ENCODE measurements around the gene RASGEF1C. TPM values are rescaled to one million over a fixed set of nuclear protein-coding genes. Genes with fewer than 3 reads are reported as not detected.
A peak's percentile ranks its signal among the peaks of the same experiment; 100 is the strongest.

RASGEF1C gene
- total and polyA plus RNA-seq, 2 of the 13 experiments (the other 11 are each of a cell fraction or from before 2014, with no cell fraction given) = not detected

- in situ Hi-C loops (cut with HindIII; ENCODE audit: extremely low pct_ligation_motif_present, low pct_unique_long_range_greater_than_20kb) = loop anchor here (25.0 kb wide), 1 partner anchor 336 kb away; no protein-coding TSS in a partner anchor
- FAIRE-seq = no peak
- WGBS (ENCODE audit: low lambda C conversion rate) = 0% methylated on average over 1 of the region's 8 CpGs
- BruUV-seq (replicated peaks) = no TSS peak
- Histone ChIP-seq H3K27me3 (ENCODE audit: control insufficient read depth in 1 of 2, insufficient read depth in 2 of 2, low read length in 2 of 2) (peaks cover 5 to 47% of the 10 kb centered on the region in 2 experiments; a peak in 3 of 5 replicates), H3K9me3 (ENCODE audit: low read length) (no peaks in the 10 kb centered on the region), H3K4me2 (ENCODE audit: low read depth, low read length) (no peak overlapping the region), H3K9ac (ENCODE audit: insufficient read depth, low read depth, low read length) (no peak overlapping the region), H3K4me3 (replicated peaks in 1 of 3; ENCODE audit: insufficient read depth in 1 of 3, low read depth in 2 of 3, low read length in 3 of 3) (no peak overlapping the region), H3K27ac (ENCODE audit: extremely low read length, insufficient read depth, low read length) (no peak overlapping the region), H3K4me1 (ENCODE audit: insufficient read depth, low read length) (no peaks in the 10 kb centered on the region), H3K79me2 (ENCODE audit: insufficient read depth, low read length) (no peaks in the 10 kb centered on the region), H2AFZ (ENCODE audit: low read length) (no peak overlapping the region), H3K36me3 (replicated peaks in 1 of 2; ENCODE audit: control insufficient read depth in 1 of 2, insufficient read depth in 2 of 2, low read length in 2 of 2) (no peaks in the 10 kb centered on the region), H4K20me1 (ENCODE audit: insufficient read depth, low read length) (no peaks in the 10 kb centered on the region)
- intact Hi-C loops (cut with micrococcal nuclease; ENCODE audit: unreplicated experiment) = no loop called here
- CTCF ChIA-PET (ENCODE audit: low intra/inter-chr PET ratio, low total read pairs) = no interaction called here
- TF ChIP-seq ZNF564 (CRISPR knock-in tag; IDR thresholded peaks at IDR 0.05) = peak; percentile 96
- TF ChIP-seq NFE2L2 (IDR thresholded peaks at IDR 0.05; ENCODE audit: low read length) = no peak
- POLR2A ChIA-PET = no interaction called here
- no peak for DNase-seq (ENCODE audit: low spot score)
- no peak for ATAC-seq
Observed at GRCh38 chr5:180098526-180098925, 110.5 kb downstream of the RASGEF1C start.

DNA sequence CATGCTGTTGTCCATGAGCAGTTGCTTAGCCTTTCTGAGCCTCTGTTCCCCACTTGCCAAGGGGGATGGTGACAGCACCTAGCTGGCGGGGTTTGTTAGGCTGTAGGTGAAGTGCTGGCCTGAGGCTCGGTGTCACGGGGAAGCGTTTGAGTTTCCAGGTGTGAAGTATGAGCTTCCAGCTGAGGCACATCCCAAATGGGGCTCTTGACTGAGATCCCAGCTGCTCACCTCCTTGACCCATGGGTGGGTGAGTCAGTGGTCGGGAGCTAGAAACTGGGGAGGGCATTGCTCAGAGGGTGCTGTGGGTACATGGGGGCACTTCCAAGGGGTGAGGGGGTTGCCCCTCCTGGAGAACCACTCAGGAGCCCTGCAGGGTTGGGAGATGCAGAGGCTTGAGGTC is 111.1 kb downstream of the RASGEF1C start:
- no peaks in the 10 kb centered on the region for H3K79me2 ChIP-seq (ENCODE audit: insufficient read depth, low read length)
- BruUV-seq (replicated peaks) = no TSS peak
- 33% methylated on average over 1 of the region's 5 CpGs for WGBS (ENCODE audit: low lambda C conversion rate)
- DNase-seq (ENCODE audit: low spot score) (no peak), ATAC-seq (no peak), FAIRE-seq (no peak)
- no peak overlapping the region for H3K4me3 ChIP-seq (replicated peaks in 1 of 3; ENCODE audit: insufficient read depth in 1 of 3, low read depth in 2 of 3, low read length in 3 of 3)
- no peaks in the 10 kb centered on the region for H4K20me1 ChIP-seq (ENCODE audit: insufficient read depth, low read length)
- CTCF ChIA-PET (ENCODE audit: low intra/inter-chr PET ratio, low total read pairs) = no interaction called here
- H2AFZ ChIP-seq (ENCODE audit: low read length) = no peak overlapping the region
- H3K36me3 ChIP-seq (replicated peaks in 1 of 2; ENCODE audit: control insufficient read depth in 1 of 2, insufficient read depth in 2 of 2, low read length in 2 of 2) = no peaks in the 10 kb centered on the region
- H3K9me3 ChIP-seq (ENCODE audit: low read length) = no peaks in the 10 kb centered on the region
- intact Hi-C loops (cut with micrococcal nuclease; ENCODE audit: unreplicated experiment) = no loop called here
- no peaks in the 10 kb centered on the region for H3K4me1 ChIP-seq (ENCODE audit: insufficient read depth, low read length)
- no peak overlapping the region for H3K9ac ChIP-seq (ENCODE audit: insufficient read depth, low read depth, low read length)
- H3K27me3 ChIP-seq (ENCODE audit: control insufficient read depth in 1 of 2, insufficient read depth in 2 of 2, low read length in 2 of 2) = peaks cover 5 to 44% of the 10 kb centered on the region in 2 experiments; a peak in 3 of 5 replicates
- in situ Hi-C loops (cut with HindIII; ENCODE audit: extremely low pct_ligation_motif_present, low pct_unique_long_range_greater_than_20kb) = loop anchor here (25.0 kb wide), 1 partner anchor 336 kb away; no protein-coding TSS in a partner anchor
- H3K27ac ChIP-seq (ENCODE audit: extremely low read length, insufficient read depth, low read length) = no peak overlapping the region
- POLR2A ChIA-PET = no interaction called here
- H3K4me2 ChIP-seq (ENCODE audit: low read depth, low read length) = no peak overlapping the region
- TF ChIP-seq ZNF788 (CRISPR knock-in tag; IDR thresholded peaks at IDR 0.05; ENCODE audit: borderline replicate concordance) = no peak
- TF ChIP-seq ZNF281 (CRISPR knock-in tag; IDR thresholded peaks at IDR 0.05; ENCODE audit: borderline replicate concordance) = no peak
- no peak for TF ChIP-seq CENPX (CRISPR knock-in tag; IDR thresholded peaks at IDR 0.05)
- TF ChIP-seq ZNF331 (CRISPR knock-in tag; IDR thresholded peaks at IDR 0.05) = no peak
- TF ChIP-seq RNF219 (CRISPR knock-in tag; IDR thresholded peaks at IDR 0.05) = no peak
- TF ChIP-seq PPARG (CRISPR knock-in tag; conservative IDR thresholded peaks at IDR 0.05) = no peak
- no peak for TF ChIP-seq AGO1 (IDR thresholded peaks at IDR 0.05; ENCODE audit: low read depth, low read length, poor library complexity, severe bottlenecking)
- TF ChIP-seq, protein P1, sequence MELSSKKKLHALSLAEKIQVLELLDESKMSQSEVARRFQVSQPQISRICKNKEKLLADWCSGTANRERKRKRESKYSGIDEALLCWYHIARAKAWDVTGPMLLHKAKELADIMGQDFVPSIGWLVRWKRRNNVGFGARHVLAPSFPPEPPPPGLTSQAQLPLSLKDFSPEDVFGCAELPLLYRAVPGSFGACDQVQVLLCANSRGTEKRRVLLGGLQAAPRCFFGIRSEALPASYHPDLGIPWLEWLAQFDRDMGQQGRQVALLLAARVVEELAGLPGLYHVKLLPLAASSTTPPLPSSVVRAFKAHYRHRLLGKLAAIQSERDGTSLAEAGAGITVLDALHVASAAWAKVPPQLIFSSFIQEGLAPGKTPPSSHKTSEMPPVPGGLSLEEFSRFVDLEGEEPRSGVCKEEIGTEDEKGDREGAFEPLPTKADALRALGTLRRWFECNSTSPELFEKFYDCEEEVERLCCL (CRISPR knock-in tag; IDR thresholded peaks at IDR 0.05; ENCODE audit: borderline replicate concordance) = no peak
